SK-N-SH (cell line): ENCODE results near the gene ZFYVE16.

Source experiments
- EP300 ChIP-seq, 2 experiments: IDR thresholded peaks; 2 replicates each; pipeline versions ENCODE4 v1.4.0 to v1.6.1; 2012; ENCODE audit warnings: borderline replicate concordance in 1 of 2, low read depth in 1 of 2, low read length in 1 of 2
- GATA2 ChIP-seq: sonication (generic); formaldehyde crosslinking; IDR thresholded peaks from 2 replicates; pipeline ENCODE4 v1.5.0; 2020; ENCODE audit warnings: mild to moderate bottlenecking, missing genetic modification reagents
- MXI1 ChIP-seq: IDR thresholded peaks from 2 replicates; pipeline ENCODE4 v1.6.1; 2012; ENCODE audit warnings: mild to moderate bottlenecking, low read depth, low read length, improper control_type of control experiment
- NFIC ChIP-seq: IDR thresholded peaks from 2 replicates; pipeline ENCODE4 v1.4.0; 2012; ENCODE audit warnings: borderline replicate concordance
- RAD21 ChIP-seq: IDR thresholded peaks from 2 replicates; pipeline ENCODE4 v1.6.1; 2012; ENCODE audit warnings: mild to moderate bottlenecking, low read length
- REST ChIP-seq: IDR thresholded peaks from 2 replicates; pipeline ENCODE4 v1.6.1; 2012; ENCODE audit warnings: mild to moderate bottlenecking, low read depth, low read length, moderate library complexity
- TF ChIP-seq, protein P1 (sequence below): fragments of 200-600 bp; sonication (generic); IDR thresholded peaks from 2 replicates; pipeline ENCODE4 v1.6.1; 2017; ENCODE audit warnings: antibody characterized with exemption, mild to moderate bottlenecking, moderate library complexity

DNA sequence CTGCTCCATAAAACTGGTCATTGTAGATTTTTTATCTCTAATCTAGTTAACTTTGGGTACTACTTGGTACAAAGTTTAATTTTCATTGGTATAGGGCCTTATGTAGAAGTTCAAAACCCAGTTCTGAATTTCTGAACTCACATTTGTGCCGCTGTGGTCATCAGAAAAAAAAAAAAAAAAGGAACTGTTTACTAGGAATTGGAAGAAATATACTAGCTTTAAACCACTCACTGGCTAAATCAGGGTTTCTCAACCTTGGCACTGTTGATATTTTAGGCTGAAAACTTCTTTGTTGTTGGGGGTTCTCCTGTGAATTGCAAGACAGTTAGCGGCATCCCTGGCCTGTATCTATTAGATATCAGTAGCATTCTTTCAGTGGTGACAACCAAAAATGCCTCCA, 4.1 kb upstream of the ZFYVE16 start:
- TF ChIP-seq, protein P1, sequence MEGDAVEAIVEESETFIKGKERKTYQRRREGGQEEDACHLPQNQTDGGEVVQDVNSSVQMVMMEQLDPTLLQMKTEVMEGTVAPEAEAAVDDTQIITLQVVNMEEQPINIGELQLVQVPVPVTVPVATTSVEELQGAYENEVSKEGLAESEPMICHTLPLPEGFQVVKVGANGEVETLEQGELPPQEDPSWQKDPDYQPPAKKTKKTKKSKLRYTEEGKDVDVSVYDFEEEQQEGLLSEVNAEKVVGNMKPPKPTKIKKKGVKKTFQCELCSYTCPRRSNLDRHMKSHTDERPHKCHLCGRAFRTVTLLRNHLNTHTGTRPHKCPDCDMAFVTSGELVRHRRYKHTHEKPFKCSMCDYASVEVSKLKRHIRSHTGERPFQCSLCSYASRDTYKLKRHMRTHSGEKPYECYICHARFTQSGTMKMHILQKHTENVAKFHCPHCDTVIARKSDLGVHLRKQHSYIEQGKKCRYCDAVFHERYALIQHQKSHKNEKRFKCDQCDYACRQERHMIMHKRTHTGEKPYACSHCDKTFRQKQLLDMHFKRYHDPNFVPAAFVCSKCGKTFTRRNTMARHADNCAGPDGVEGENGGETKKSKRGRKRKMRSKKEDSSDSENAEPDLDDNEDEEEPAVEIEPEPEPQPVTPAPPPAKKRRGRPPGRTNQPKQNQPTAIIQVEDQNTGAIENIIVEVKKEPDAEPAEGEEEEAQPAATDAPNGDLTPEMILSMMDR, result no peak
- TF ChIP-seq MXI1 (no peak), EP300 (IDR thresholded peaks at IDR 0.05; ENCODE audit: borderline replicate concordance in 1 of 2, low read depth in 1 of 2, low read length in 1 of 2) (no peak), GATA2 (CRISPR knock-in tag) (no peak), RAD21 (no peak), REST (no peak), NFIC (no peak)
